SK-N-SH treated with all-trans-retinoic acid at 6 μM for 48 hours (cell line): ENCODE results near the gene ACP3.

Source experiments
- TOX ChIP-seq: fragments of 250-450 bp; sonication (Bioruptor Pico); IDR thresholded peaks from 2 replicates; pipeline ENCODE4 v1.8.0; 2021; ENCODE audit warnings: mild to moderate bottlenecking, moderate library complexity, borderline replicate concordance
- ZC3H10 ChIP-seq: fragments of 250-450 bp; sonication (Bioruptor Pico); IDR thresholded peaks from 2 replicates; pipeline ENCODE4 v1.5.1; 2021; ENCODE audit warnings: mild to moderate bottlenecking, moderate library complexity
- ZFP3 ChIP-seq: fragments of 250-450 bp; sonication (Bioruptor Pico); IDR thresholded peaks from 2 replicates; pipeline ENCODE4 v1.5.0; 2020; ENCODE audit warnings: mild to moderate bottlenecking, moderate library complexity

DNA sequence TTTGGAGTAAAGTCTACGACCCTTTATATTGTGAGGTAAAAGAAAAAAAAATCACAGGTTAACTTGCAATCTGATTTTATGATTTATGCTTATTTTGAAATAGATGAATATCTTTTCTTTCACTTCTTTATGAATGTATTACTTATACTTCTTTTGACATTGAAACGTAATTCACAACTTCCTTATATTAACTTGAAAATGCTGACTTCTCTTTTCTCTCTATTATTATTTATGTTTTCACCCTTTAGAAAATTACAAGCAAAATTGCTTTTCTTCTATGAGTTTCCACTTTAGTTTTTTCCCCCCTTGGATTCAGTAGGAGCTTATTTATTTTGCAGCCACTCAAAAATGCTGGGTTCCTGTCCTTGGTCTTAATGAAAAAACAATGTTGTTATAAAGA, 25.4 kb downstream of the ACP3 start:
- no peak for TF ChIP-seq TOX (CRISPR knock-in tag)
- no peak for TF ChIP-seq ZFP3 (CRISPR knock-in tag)
- TF ChIP-seq ZC3H10 (CRISPR knock-in tag) = no peak
